Stimulated activated CD4-positive, alpha-beta T cell treated with anti-CD3 and anti-CD28 coated beads, Interleukin-2, amount 100 ng/mL, for 4 hours (primary cell): ENCODE results near the gene GPRIN1.
"Not testable (repeated sequence)": the region's sequence is repeated elsewhere in the genome, so short reads cannot be mapped to it uniquely, and the experiment has no call there.

Experiments
- DNase-seq: peaks from one replicate; pipeline ENCODE4 v3.0.0-alpha.2; 2020; ENCODE audit warnings: low read depth

The GPRIN1 gene

DNA sequence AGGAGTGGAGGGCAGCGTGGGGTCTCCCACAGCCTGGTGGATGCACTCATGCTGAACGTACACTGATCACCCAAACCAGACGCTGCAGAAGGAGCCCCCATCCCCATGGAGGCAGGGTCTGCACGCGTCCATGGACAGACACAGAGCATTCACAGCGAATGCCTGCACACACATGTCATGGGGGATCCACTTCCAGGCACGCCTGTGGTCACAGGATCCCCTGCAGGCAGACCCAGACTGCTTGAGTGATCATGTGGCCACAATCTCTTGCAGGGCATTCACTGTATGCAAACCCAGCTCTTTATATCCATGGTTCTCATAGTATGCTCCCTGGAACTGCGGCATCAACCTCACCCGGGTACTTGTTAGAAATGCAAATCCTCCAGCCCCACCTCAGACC is 15.0 kb upstream of the GPRIN1 start:
- DNase-seq = no peak

DNA sequence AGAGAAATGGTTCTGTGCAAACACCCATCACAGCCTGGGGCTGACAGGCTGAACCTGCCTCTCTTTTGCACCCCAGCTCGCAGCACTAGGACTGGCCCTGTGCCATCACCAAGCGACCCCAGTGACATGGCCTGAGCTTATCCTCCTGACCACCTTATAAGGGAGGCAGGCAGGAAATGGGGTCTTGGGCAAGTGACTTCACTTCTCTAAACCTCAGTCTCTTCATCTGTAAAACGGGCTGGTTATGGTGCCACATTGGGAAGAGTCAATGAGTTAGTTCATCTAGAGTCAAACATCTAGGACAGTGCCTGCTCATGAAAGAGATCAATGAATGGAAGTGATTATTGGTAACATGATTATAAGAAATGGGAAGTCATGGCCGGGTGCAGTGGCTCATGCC is 14.2 kb upstream of the GPRIN1 start:
- no peak for DNase-seq

DNA sequence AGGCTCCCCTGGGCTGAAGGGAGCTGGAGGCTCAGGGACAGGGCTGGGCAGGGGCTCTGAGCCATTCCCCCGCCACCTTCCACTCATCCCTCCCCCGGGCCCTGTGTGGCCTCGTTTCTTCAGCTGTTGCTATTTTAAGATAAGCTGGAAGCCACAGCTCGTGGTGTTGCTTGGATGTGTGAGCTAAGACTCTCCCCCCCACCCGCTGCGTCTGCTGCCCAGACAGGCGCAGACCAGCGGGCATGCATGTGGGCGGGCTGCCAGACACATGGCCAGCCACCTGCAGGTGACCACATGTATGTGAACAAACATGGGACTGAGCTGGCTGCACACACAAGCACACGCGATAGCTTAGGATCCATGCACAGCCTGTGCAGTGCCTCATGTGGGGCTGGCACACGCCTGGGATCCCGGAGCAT is 11.7 kb upstream of the GPRIN1 start:
- DNase-seq = no peak

DNA sequence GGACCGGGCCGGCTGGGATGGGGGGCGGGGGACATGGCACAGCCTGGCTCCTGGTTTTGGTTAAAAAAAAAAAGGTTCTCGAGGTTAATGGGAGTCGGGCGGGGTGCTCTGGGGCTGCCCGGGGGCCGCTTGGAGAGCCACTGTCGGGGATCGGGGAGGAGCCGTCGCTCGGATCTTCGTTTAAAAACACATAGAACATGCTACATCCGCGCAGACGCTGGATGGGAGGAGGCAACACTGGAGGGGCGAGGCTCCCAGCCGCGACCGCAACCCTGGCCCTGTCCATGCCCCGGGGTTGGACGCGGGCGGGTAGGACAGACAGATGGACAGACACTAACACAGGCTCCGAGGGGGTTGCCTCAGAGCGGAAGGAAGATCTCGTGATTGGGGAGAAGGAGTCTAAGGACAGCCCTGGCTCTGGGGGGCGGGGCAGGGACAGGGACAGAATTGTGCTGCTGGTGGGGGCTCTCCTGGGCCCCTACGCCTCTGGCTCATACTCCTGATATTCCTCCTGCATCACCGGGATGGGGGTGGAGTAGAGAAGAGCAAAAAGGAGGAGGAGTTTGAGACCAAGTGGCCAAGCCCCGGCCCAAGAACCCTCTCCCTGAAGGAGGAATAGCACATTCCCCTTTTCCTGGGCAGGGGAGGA is 10.5 kb upstream of the GPRIN1 start:
- no peak for DNase-seq

DNA sequence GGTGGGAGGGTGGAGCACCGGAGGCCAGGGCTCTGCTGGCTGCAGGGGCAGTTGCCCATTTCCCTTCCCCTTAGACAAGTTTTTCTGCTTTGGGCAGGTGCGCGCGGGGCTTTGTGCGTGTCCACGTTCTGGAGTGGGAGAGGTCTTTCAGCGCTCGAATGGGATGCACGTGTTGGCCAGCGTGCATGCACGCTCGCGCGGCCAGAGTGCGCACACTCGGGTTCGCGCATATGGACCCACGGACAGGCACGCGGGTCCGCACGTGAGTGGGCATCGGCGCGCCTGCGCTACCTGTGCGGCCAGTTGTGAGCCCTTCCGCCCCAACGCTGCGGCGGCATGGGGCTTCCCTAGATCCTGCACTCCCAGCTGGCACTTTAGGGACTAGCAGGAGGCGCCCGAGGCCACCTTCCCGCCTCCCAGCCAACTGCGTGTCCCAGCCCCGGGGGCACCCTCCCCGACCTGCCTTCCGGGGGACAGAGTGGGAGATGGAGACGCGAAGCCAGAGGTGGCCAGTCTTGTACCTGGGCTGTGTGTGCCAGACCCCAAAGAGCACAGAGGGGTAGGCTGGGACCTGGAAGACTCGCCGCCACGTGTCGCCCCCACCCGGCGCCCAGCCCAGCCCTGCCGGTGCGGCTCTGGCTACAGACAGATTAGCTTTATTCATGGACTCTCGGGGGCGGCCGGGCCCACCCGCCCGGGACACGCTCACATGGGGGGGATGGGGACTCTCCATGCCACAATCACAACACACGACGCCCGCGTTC is 9.8 kb upstream of the GPRIN1 start:
- DNase-seq = no peak

DNA sequence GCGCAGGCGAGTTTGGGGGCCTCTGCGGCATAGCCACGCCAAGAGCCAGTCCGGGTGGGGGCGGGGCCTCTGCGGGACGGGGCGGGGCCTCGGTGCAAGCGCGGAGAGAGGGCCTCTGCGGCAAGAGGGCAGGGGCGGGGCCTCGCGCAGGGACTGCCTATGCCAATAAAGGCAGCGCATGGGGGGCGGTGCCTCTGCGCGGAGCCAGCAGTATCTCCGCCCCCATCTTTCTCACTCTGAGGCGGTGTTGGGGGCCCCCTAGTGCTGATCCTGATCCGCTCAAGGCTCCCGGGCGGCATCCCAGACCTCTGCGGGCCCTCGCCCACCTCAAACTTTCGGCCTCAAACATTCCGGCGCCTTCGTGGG is 9.2 kb upstream of the GPRIN1 start:
- peak; percentile 77 for DNase-seq

DNA sequence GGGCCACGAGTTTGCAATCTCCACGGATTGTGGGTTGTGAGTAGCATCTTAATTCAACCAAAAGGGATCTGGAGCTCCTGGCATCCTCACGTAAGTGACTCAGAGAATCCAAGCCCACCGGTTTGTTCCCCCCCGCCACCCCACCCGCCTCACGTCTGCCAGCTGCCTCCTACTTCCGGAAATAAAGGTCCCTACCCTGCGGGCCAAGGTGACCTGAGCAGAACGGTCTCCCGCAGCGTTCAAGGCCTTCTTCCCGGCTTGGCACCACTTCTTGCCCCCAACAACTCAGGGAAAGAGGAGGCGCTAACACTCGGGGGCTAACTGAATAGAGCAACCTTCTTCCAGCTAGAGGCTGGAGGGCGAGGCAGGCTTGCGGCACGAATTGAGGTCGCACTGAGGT is 8.8 kb upstream of the GPRIN1 start:
- no peak for DNase-seq

DNA sequence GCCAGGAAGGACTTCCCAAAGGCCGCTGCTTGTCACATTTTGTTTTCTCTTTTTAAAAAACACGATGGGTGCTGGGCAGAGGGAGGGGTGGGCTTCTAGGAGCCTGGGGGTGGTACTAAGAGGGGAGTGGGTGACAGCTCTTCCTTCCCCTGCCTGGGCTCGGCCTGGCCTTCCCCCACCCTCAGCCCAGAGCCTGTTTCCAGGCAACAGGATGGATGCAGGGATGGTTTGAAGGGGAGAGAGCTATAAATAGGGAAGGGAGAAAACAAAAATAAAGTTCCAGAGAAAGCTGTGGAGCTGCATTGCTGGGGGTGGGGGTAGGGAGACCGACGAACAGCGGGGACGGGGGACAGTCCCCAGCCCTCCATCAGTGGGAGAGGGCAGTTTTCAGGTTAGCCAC is 6.6 kb upstream of the GPRIN1 start:
- no peak for DNase-seq

DNA sequence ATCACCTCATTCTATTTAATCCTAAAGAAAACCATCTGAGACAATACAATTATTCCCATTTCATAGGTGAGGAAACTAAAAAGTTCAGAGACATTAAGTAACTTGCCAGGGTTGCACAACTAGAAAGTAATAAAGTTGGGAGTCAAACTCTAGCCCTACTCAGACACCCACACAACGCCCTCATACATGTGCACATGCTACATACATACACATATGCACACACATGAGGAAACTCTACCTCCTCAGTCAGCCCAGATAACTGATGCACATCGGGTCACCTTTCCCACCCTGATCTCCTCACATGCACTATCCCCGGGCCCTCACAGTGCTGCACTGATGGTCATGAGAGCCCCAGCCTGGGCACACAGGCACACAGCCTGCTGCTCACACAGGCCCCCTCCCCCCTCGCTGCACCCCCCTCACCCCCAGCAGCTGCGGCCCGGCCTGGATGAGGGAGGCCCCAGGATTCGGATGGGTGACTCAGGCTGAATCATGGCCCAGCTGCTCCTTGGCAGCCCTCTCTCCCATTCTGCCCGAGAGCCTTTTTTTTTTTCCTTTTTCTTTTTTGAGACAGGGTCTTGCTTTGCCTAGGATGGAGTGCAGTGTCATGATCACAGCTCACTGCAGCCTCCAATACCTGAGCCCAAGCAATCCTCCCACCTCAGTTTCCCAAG is 5.0 kb upstream of the GPRIN1 start:
- no peak for DNase-seq

DNA sequence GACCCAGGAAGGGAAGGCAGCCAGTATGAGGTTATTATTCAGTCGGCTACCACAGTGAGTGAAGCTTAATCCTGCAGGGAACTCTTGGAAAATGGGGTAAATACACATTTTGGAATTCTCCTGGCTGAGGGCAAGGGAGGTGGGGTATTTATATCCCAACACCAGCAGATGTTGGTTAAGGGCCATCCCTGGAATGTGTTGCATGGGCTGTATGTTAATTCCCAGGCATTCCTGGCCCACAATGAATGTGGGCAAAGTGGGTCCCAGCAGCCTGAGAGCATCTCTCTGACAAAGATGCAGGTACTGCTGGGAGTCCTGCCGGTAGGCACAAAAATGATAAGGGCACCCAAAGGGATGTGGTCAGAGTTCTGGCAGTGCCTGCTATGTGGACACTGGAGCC is 2.9 kb upstream of the GPRIN1 start:
- no peak for DNase-seq

DNA sequence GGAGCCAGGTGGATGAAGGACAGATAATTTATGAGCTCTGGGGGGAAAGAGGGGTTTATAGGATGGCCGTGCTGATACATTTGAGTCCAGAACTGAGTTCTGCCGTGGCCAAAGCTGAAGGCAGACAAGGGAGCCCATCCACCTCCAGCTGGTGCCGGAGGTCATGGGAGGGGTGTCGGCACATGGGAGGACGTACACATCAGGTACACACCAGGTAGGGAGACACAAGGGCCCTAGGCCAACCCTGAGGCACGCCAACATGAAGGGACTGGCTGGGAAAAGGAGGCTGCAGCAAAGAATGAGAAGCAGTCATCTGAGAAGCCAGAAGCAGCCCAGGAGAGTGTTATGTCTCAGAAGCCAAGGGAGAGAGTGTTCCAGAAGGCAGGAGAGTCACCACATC is 2.1 kb upstream of the GPRIN1 start:
- DNase-seq = no peak

DNA sequence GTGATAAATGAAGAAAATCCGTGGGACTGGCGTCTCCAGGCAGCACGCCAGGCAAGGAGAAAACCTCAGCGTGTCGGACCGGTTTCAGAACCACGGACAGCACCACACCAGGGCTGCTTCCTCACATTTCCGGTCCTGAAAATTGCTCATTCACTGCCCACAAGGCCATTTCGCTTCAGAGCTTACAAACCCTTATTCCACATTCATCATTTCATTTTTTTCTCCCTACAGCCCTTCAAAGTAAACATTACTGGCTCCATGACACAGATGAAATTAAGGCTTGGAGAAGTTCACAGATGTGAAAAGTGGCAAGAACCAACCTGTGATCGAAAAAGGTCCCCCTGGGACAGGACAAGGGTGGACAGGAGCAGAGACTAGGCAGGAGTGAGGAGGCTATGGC is 1.5 kb upstream of the GPRIN1 start:
- no peak for DNase-seq

DNA sequence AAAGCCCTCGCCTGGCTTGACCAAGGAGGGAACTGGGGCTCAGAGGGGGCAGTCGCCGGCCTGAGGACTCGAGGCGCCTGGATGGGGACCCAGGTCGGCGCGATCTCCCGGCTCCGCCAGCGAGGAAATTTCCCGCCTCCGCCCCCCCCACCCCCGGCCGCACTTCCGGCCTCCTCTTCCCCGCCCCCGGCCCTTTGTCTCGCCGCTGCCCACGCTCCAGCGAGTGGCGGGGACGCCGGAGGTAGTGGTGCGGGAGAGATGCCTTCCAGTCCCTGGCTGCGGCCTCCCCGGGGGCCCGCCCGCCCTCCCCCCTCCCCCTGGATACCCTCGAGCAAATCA is 448 bp upstream of the GPRIN1 start:
- peak; percentile 13 for DNase-seq

DNA sequence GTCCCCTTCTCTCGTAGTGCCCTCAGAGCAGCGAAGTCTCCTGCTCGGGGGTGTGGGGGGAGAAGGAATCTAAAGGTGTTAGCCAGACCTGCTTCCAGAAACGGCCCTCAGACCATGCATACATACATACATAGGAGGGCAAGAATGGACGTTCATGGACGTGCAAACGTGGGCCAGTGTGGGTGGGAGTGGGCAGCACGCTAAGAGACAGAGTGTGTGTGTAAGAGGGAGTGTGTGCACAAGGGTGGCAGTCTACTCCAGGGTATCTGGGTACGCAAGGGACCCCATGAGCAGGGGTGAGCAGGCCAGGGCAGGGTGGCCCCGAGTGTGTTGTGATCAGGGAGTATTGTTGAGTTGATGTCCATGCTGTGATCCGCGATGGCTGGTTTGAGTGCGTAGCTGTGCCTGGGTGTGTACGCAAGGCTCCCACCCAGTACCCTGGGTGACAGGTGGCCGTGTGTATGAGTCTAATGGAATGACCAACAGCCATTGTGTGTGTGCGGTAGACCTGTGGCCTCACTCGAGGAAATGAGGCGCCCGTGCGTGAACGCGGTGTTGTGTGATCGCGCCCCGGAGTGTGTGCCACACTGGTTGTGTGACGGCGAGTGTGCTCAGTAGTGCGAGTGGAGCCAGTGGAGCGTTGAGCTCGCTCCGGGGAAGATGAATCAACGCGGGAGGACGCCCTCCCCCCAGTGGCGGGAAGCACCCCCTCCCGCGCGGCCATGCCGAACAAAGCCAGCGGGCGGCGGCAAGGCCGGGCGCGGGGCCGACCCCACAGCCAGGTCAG is 826 bp downstream of the GPRIN1 start:
- DNase-seq = no peak

DNA sequence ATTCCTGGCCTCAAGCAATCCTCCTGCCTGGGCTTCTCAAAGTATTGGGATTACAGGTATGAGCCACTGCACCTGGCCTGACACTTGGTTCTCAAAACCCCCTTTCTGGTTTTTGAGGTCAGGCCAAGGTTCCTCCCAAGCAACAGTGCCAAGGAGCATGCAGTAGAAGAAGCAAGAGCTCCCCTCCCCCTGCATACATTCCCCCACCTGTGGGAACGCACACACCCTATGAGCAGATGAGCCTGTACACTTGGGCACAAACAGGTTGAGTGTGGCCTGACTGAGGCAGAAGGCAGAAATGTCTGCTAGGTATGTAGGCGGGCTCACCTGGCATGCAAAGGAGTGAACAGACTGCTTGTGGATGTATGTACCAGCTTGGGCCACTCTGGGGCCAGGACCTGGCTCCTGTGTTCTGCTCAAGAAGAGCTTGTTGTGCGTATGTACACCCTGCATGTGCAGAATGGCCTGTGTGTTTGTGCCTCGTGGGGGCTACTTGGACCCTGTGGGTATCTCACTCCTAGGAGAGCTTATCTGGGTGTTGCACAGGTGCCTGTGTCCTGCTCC is 1.7 kb downstream of the GPRIN1 start:
- DNase-seq = no peak

DNA sequence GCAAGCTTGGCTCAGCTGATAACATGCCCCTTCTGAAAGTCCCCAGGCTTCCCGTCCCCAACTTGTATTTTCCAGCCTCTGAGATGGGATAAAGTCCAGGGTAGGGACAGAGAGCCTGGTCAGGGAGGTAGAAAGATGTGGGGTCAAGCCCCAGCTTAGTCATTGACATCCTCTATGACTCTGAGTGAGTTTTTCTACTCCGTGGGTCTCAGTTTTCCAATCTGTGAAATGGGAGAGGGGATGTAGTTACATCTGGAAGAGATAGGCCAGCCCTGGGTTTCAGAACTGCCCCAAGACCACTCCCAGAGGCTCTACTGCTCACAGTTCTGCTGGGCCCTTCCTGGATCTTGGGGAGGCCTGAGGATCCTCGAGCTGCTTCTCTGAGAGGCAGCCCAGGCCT is 3.1 kb downstream of the GPRIN1 start:
- no peak for DNase-seq

DNA sequence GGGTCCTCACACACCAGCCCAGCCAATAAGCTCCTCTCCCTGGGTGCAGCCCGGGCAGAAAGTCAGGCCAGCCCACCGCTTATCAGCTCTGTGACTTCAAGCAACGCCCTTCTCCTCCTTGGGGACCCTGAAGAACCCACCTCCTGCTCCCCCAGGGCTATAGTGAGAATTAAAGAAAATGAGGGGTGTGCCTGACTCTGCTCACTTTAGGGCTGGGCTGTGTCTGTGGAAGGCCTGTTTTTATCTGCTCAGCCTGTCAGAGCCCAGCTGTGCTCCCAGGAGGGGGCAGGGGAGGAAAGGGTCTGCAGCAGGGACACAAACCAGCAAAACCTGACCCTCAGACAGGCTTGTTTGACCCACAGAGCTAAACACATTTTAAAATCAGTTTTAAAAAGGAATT is 3.9 kb downstream of the GPRIN1 start:
- DNase-seq = no peak

DNA sequence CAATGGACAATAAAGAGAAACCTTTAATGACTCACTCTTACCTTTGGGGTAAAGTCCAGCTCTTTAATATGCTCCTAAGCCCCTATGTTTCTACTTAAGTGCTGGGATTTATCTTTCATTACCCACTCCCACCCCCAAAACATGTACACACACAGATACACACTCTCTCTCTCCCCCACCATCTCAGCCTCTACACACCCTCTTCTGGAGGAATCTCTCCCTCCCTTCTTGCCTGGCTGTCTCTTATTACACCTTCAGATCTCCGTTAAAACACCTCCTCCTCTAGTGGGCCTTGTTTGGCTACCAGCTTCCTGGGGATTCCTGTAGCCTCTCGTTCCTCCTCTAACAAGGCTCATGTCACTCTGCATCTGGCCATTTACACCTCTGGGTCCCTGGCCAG is 6.9 kb downstream of the GPRIN1 start:
- DNase-seq = no peak

DNA sequence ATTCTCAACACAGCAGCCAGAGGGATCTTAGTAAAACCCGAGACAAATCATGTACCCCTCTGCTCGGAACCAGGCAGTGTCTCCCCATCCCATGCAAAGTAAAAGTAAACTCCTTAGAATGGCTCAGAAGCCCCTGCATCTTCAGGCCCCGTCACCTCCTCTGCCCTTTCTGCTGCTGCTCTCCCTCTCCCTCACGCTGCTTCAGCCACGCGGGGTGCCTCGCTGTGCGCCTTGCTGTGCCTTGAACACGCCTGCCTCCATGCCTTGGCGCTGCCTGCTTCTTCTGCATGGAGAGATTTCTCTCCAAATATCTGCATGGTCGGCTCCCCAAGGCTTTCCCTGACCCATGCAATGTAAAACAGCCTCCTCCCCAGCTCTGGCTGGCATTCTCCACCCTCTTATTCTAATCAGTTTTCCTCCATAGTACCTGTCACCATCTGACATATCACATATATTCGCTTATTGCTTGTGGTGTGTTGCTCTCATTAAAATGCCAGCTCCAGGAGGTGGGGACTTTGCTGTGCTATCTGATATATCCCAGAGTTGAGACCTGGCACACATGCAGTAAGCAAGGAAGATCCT is 8.0 kb downstream of the GPRIN1 start:
- DNase-seq = no peak

DNA sequence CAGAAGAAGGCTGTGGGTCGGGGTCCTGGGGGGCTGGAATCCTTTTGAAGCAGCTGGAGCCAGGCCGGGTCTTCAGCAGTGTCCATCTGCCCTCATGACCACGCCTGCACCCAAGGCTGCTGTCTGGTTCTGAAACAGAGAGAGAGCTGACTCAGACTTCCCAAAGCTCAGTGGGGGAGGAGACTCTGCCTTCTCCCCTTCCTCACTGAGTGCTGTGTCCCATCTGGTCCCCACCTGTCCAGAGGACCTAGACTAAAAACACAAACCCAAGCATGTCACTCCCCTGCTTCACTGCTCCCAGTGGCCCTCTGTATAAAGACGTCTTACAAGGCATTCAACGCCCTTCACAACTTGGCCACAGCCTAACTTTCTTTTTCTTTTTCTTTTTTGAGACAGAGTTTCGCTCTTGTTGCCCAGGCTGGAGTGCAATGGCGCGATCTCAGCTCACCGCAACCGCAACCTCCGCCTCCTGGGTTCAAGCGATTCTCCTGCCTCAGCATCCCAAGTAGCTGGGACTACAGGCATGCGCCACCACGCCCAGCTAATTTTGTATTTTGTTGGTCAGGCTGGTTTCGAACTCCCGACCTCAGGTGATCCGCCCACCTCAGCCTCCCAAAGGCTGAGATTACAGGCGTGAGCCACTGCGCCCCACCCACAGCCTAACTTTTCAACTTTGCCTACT is 10.1 kb downstream of the GPRIN1 start:
- DNase-seq = not testable (repeated sequence)
